ENCODE results near the gene MDC1. TPM values are rescaled to one million over a fixed set of nuclear protein-coding genes. Genes with fewer than 3 reads are reported as not detected.

The MDC1 gene
- total and polyA plus RNA-seq, 2 donors (not counting 3 experiments of a cell fraction or from before 2014, with no cell fraction given), result 16.8 to 42.3 TPM

- Histone ChIP-seq H2AFZ (ENCODE audit: low read depth, low read length) (no peak overlapping the region), H3K4me1 (ENCODE audit: control insufficient read depth, extremely low read depth, insufficient read depth, low read length) (peaks cover 47% of the 10 kb centered on the region), H3K27me3 (ENCODE audit: control insufficient read depth in 2 of 2, insufficient read depth in 2 of 2, low read length in 2 of 2) (no peaks in the 10 kb centered on the region), H3K79me2 (ENCODE audit: control insufficient read depth, insufficient read depth, low read length) (no peaks in the 10 kb centered on the region), H3K4me2 (ENCODE audit: insufficient read depth, low read length) (no peak overlapping the region), H4K20me1 (replicated peaks; ENCODE audit: control insufficient read depth, extremely low read depth, insufficient read depth, low read length) (no peaks in the 10 kb centered on the region), H3K9me3 (replicated peaks; ENCODE audit: control insufficient read depth, insufficient read depth, low read length) (no peaks in the 10 kb centered on the region), H3K4me3 (replicated peaks in 1 of 3; ENCODE audit: insufficient read depth in 1 of 3, low read depth in 1 of 3, low read length in 3 of 3) (no peak overlapping the region), H3K9ac (replicated peaks; ENCODE audit: extremely low read depth, insufficient read depth, low read length) (no peak overlapping the region), H3K9me1 (replicated peaks; ENCODE audit: control insufficient read depth, extremely low read depth, insufficient read depth, low read length) (no peaks in the 10 kb centered on the region), H3K36me3 (ENCODE audit: control insufficient read depth in 2 of 2, extremely low read depth in 1 of 2, insufficient read depth in 2 of 2, low read length in 2 of 2) (no peaks in the 10 kb centered on the region), H3K27ac (ENCODE audit: insufficient read depth, low read depth, low read length) (no peak overlapping the region)
- dilution Hi-C loops (cut with MboI; ENCODE audit: extremely low pct_ligation_motif_present, low sequenced_read_pairs), result no loop called here
- FAIRE-seq (no peak), DNase-seq (ENCODE audit: low read depth, low spot score) (no peak)
- no TSS peak for BruUV-seq (replicated peaks)
- intact Hi-C loops (cut with micrococcal nuclease), result no loop called here
- no peak for TF ChIP-seq POLR2A (IDR thresholded peaks at IDR 0.05; ENCODE audit: low read depth, low read length)
- peak; percentile 29 for TF ChIP-seq FOS (IDR thresholded peaks at IDR 0.05; ENCODE audit: borderline replicate concordance, insufficient read depth, low read length)
- ChIA-PET CTCF (interaction anchor here (1.5 kb wide), 1 partner anchor 65 kb away, joined by 5 read pairs; no protein-coding TSS in a partner anchor), POLR2A (no interaction called here)
These were observed 37.5 kb upstream of the MDC1 start for GRCh38 chr6:30754631-30755030.

DNA sequence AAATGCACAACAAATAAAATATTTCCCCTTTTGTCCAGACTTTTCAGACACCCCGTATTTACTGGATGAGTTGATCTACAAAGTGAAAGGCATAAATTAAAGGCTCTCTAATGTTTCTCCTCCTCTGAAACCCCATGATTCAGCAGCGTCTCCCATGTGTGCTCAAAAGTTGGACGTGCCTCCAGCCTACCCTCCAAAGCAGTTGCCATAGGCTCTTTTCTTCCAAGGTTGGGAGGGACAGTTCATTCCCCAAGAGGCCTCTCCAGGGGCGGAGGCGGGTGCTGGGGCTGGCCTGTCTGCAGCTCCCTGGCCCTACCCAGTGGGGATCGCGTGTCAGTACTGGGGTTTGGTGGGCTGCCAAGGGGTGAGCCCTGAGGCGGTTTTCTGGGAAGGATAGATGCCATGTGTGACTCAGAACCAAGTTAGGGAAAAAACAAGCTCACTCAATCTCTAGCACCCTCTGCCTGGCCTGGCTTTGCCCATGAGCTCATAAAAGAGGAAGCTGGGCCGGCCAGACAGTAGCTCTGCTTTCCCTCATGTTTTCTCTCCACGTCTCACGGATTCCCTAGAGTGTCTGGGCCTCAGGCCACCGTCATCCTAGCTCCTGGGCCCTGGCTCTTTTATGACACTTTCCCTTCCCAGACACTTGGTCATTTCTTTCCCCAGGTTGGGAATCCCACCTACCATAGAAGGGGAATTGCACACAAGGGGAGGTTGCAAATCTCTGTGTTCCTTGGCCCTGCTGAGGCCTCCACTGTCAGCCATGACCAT lies 35.3 kb upstream of the MDC1 start:
- intact Hi-C loops (cut with micrococcal nuclease), result loop anchor here (1.0 kb wide), 5 partner anchors 8 to 62 kb away; partner anchors contain the start of gene IER3
- no peak overlapping the region for H3K4me3 ChIP-seq (replicated peaks in 1 of 3; ENCODE audit: insufficient read depth in 1 of 3, low read depth in 1 of 3, low read length in 3 of 3)
- TF ChIP-seq MAX (IDR thresholded peaks at IDR 0.05; ENCODE audit: insufficient read depth, insufficient read length) (no peak), GATA2 (IDR thresholded peaks at IDR 0.05; ENCODE audit: insufficient read depth, insufficient read length, low read depth, low read length) (peak; percentile 37), POLR2AphosphoS5 (IDR thresholded peaks at IDR 0.05; ENCODE audit: insufficient read depth, low read depth, low read length) (peak; percentile 86), FOS (IDR thresholded peaks at IDR 0.05; ENCODE audit: borderline replicate concordance, insufficient read depth, low read length) (peak; percentile 86), JUN (IDR thresholded peaks at IDR 0.05; ENCODE audit: borderline replicate concordance, insufficient read depth, insufficient read length, low read depth) (peak; percentile 83), CTCF (IDR thresholded peaks at IDR 0.05; ENCODE audit: extremely low read depth in 1 of 2, insufficient read depth in 1 of 2, low read depth in 1 of 2, low read length in 2 of 2) (peak in 1 of 2 donors; percentile 9), EZH2 (IDR thresholded peaks at IDR 0.05; ENCODE audit: borderline replicate concordance, low read depth, low read length, severe bottlenecking) (no peak), POLR2A (IDR thresholded peaks at IDR 0.05; ENCODE audit: low read depth, low read length) (peak; percentile 51), MYC (IDR thresholded peaks at IDR 0.05; ENCODE audit: low read depth, low read length) (no peak)
- H3K9me3 ChIP-seq (replicated peaks; ENCODE audit: control insufficient read depth, insufficient read depth, low read length), result no peaks in the 10 kb centered on the region
- H3K9ac ChIP-seq (replicated peaks; ENCODE audit: extremely low read depth, insufficient read depth, low read length), result peak overlapping the region; percentile 72
- dilution Hi-C loops (cut with MboI; ENCODE audit: extremely low pct_ligation_motif_present, low sequenced_read_pairs), result no loop called here
- peak; percentile 97 for FAIRE-seq
- POLR2A ChIA-PET, result interaction anchor here (0.6 to 1.3 kb wide), 9 partner anchors 8 to 48 kb away, joined by 3 to 25 read pairs (median 5); partner anchors contain the start of genes FLOT1 and IER3
- CTCF ChIA-PET, result interaction anchor here (0.8 to 1.6 kb wide), 20 partner anchors 9 to 328 kb away, joined by 3 to 14 read pairs (median 5); partner anchors contain the start of gene FLOT1
- no peaks in the 10 kb centered on the region for H3K36me3 ChIP-seq (ENCODE audit: control insufficient read depth in 2 of 2, extremely low read depth in 1 of 2, insufficient read depth in 2 of 2, low read length in 2 of 2)
- H3K27me3 ChIP-seq (ENCODE audit: control insufficient read depth in 2 of 2, insufficient read depth in 2 of 2, low read length in 2 of 2), result no peaks in the 10 kb centered on the region
- H3K27ac ChIP-seq (ENCODE audit: insufficient read depth, low read depth, low read length), result peak overlapping the region; percentile 96
- no peaks in the 10 kb centered on the region for H3K79me2 ChIP-seq (ENCODE audit: control insufficient read depth, insufficient read depth, low read length)
- no peak overlapping the region for H3K4me2 ChIP-seq (ENCODE audit: insufficient read depth, low read length)
- peak; percentile 99 for DNase-seq (ENCODE audit: low read depth, low spot score)
- no TSS peak for BruUV-seq (replicated peaks)
- no peak overlapping the region for H2AFZ ChIP-seq (ENCODE audit: low read depth, low read length)
- peaks cover 54% of the 10 kb centered on the region for H3K4me1 ChIP-seq (ENCODE audit: control insufficient read depth, extremely low read depth, insufficient read depth, low read length)
- H3K9me1 ChIP-seq (replicated peaks; ENCODE audit: control insufficient read depth, extremely low read depth, insufficient read depth, low read length), result no peaks in the 10 kb centered on the region
- no peaks in the 10 kb centered on the region for H4K20me1 ChIP-seq (replicated peaks; ENCODE audit: control insufficient read depth, extremely low read depth, insufficient read depth, low read length)

All from endothelial cell of umbilical vein (primary cell).